K562 (cell line): ENCODE measurements around the gene CHRNA3.

Experiments used
- CTCF ChIP-seq, 3 experiments: IDR thresholded peaks in 2 of 3; conservative IDR thresholded peaks in 1 of 3; 2 replicates each; pipeline ENCODE4 v1.5.1; 2011 to 2012; ENCODE audit warnings: low read length in 3 of 3, mild to moderate bottlenecking in 3 of 3, control low read depth in 2 of 3, improper control_type of control experiment in 1 of 3, inconsistent platforms in 1 of 3, low read depth in 1 of 3, mixed read lengths in 1 of 3, moderate library complexity in 1 of 3; ENCODE audit not compliant: insufficient read depth in 2 of 3
- FOS ChIP-seq: IDR thresholded peaks from 3 replicates; pipeline ENCODE4 v1.6.1; 2011; ENCODE audit not compliant: insufficient read length; ENCODE audit errors: extremely low read depth
- KDM4B ChIP-seq, 2 experiments: fragments of 450-650 bp in 1 of 2; sonication (generic) in 1 of 2; IDR thresholded peaks; 2 replicates each; pipeline ENCODE4 v1.6.1; 2016 to 2017; ENCODE audit warnings: borderline replicate concordance in 2 of 2, antibody characterized with exemption in 1 of 2, low read depth in 1 of 2, mild to moderate bottlenecking in 1 of 2
- NFIC ChIP-seq: fragments of 450-650 bp; IDR thresholded peaks from 2 replicates; pipeline ENCODE4 v1.6.1; 2017; ENCODE audit warnings: mild to moderate bottlenecking, inconsistent platforms
- ZEB2 ChIP-seq: fragments of 450-650 bp; IDR thresholded peaks from 2 replicates; pipeline ENCODE4 v1.6.1; 2016
- ZKSCAN1 ChIP-seq: fragments of 150-350 bp; IDR thresholded peaks from 2 replicates; pipeline ENCODE4 v1.6.1; 2016; ENCODE audit warnings: low read depth, low read length
- ZNF146 ChIP-seq: IDR thresholded peaks from one replicate; pipeline ENCODE4 v1.6.1; 2018; ENCODE audit warnings: missing compliant biosample characterization; ENCODE audit not compliant: unreplicated experiment
- ZNF174 ChIP-seq: fragments of 250-450 bp; sonication (Bioruptor Pico); IDR thresholded peaks from 2 replicates; pipeline ENCODE4 v1.4.0; 2020; ENCODE audit warnings: mild to moderate bottlenecking

GRCh38 chr15:78654272-78654671 is 33.5 kb upstream of the CHRNA3 start:
- TF ChIP-seq CTCF (IDR thresholded peaks at IDR 0.05 in 2 of 3, conservative IDR thresholded peaks at IDR 0.05 in 1 of 3; ENCODE audit: insufficient read depth in 2 of 3, low read depth in 1 of 3, low read length in 3 of 3) (no peak), ZEB2 (no peak), FOS (no peak), ZNF174 (CRISPR knock-in tag) (no peak), KDM4B (IDR thresholded peaks at IDR 0.05; ENCODE audit: borderline replicate concordance in 2 of 2, low read depth in 1 of 2) (no peak), NFIC (no peak), ZKSCAN1 (no peak), ZNF146 (CRISPR knock-in tag) (no peak)
